KMS-11 (cell line): ENCODE results near the gene SGCD.

Experiments
- H2AFZ ChIP-seq: fragments of 200-600 bp; sonication (generic); 2 replicates; pipeline ENCODE4 v1.6.1; 2016; ENCODE audit warnings: antibody characterized with exemption, mixed run types, low read depth
- H3K27ac ChIP-seq: fragments of 200-600 bp; sonication (generic); 2 replicates; pipeline ENCODE4 v1.6.1; 2016; ENCODE audit warnings: mild to moderate bottlenecking, mixed run types
- H3K27me3 ChIP-seq: fragments of 200-600 bp; sonication (generic); 2 replicates; pipeline ENCODE4 v1.6.1; 2017; ENCODE audit warnings: mild to moderate bottlenecking, low read depth, mixed run types, moderate library complexity; ENCODE audit not compliant: insufficient read depth
- H3K36me3 ChIP-seq: fragments of 200-600 bp; sonication (generic); 2 replicates; pipeline ENCODE4 v1.6.1; 2017; ENCODE audit warnings: mild to moderate bottlenecking, mixed run types; ENCODE audit not compliant: insufficient read depth
- H3K4me1 ChIP-seq: fragments of 200-600 bp; sonication (generic); 2 replicates; pipeline ENCODE4 v1.6.1; 2016; ENCODE audit warnings: mild to moderate bottlenecking, low read depth, mixed run types; ENCODE audit not compliant: poor library complexity, severe bottlenecking
- H3K4me2 ChIP-seq: fragments of 200-600 bp; sonication (generic); 2 replicates; pipeline ENCODE4 v1.7.0; 2016; ENCODE audit warnings: mild to moderate bottlenecking, mixed run types
- H3K4me3 ChIP-seq: fragments of 200-600 bp; sonication (generic); IDR thresholded peaks from 2 replicates; pipeline ENCODE4 v1.6.1; 2017; ENCODE audit warnings: low read depth, low read length, mixed read lengths; ENCODE audit not compliant: insufficient read depth
- H3K79me2 ChIP-seq: fragments of 200-600 bp; sonication (generic); 2 replicates; pipeline ENCODE4 v1.6.1; 2016; ENCODE audit warnings: low read depth, mixed run types; ENCODE audit not compliant: insufficient read depth
- H3K9ac ChIP-seq: fragments of 200-600 bp; sonication (generic); 2 replicates; pipeline ENCODE4 v1.6.1; 2016; ENCODE audit warnings: mild to moderate bottlenecking, mixed run types
- H4K20me1 ChIP-seq: fragments of 200-600 bp; sonication (generic); 2 replicates; pipeline ENCODE4 v1.6.1; 2016; ENCODE audit warnings: mild to moderate bottlenecking, mixed run types; ENCODE audit not compliant: insufficient read depth
- TF ChIP-seq, protein P1 (sequence below): fragments of 200-600 bp; sonication (generic); conservative IDR thresholded peaks from 2 replicates; pipeline ENCODE4 v1.6.1; 2017; ENCODE audit warnings: low read depth, mild to moderate bottlenecking, antibody characterized with exemption, low read length, moderate library complexity, mixed read lengths

Gene SGCD

GRCh38 chr5:156474251-156474650, 147.3 kb downstream of the SGCD start:
- H3K4me3 ChIP-seq = no peak overlapping the region
- no peak overlapping the region for H2AFZ ChIP-seq
- no peaks in the 10 kb centered on the region for H3K36me3 ChIP-seq
- no peaks in the 10 kb centered on the region for H4K20me1 ChIP-seq
- no peak overlapping the region for H3K4me2 ChIP-seq
- no peaks in the 10 kb centered on the region for H3K27me3 ChIP-seq
- H3K79me2 ChIP-seq = no peaks in the 10 kb centered on the region
- no peaks in the 10 kb centered on the region for H3K4me1 ChIP-seq
- TF ChIP-seq, protein P1, sequence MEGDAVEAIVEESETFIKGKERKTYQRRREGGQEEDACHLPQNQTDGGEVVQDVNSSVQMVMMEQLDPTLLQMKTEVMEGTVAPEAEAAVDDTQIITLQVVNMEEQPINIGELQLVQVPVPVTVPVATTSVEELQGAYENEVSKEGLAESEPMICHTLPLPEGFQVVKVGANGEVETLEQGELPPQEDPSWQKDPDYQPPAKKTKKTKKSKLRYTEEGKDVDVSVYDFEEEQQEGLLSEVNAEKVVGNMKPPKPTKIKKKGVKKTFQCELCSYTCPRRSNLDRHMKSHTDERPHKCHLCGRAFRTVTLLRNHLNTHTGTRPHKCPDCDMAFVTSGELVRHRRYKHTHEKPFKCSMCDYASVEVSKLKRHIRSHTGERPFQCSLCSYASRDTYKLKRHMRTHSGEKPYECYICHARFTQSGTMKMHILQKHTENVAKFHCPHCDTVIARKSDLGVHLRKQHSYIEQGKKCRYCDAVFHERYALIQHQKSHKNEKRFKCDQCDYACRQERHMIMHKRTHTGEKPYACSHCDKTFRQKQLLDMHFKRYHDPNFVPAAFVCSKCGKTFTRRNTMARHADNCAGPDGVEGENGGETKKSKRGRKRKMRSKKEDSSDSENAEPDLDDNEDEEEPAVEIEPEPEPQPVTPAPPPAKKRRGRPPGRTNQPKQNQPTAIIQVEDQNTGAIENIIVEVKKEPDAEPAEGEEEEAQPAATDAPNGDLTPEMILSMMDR = no peak
- H3K27ac ChIP-seq = no peak overlapping the region
- no peak overlapping the region for H3K9ac ChIP-seq

DNA sequence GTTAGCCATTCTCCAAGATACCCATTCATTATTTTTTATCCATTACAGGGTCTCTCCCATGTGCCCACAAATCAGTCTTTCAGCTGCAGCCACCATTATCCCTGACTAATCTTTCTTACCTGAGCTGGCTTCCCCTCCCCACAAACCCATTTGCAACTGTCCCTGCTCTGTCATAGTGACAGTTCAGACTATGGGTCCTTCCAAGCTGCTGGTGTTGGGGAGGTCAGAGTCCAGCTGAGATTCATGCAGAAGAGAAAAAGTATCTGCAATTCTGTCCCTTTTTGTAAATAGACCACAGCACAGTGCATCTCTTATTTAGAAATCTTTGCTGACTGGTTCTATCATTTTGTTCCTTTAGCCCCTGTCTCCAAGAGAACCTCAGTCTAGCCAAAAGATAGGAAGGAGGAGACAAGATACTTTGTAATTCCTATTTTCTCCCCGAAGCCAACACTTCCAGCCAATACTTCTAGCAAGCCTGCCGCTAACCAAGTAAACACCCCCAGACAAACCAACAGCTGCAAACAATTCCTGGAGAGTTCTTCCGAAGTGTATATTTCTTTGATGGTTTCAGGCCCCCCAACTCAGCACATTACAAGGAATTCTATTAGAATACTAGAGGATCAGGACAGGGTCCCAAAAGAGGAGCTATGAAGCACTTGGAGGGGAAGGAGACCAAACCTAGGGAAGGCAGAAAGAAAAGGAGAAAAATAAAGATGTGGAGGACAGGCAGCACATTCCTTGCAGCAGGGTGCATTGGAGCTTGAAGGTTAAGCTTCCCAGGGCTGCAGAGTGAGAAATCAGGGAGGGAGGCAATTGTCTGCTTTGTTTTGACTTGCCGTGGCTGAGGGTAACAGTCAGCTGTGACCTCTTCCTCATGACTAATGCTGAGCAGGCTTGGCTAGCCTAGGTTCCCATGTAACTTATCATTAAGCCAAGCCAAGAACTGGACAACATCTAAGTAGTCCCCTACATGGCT, 148.5 kb downstream of the SGCD start:
- TF ChIP-seq, protein P1 = no peak
- Histone ChIP-seq H3K4me1 (peaks cover 7% of the 10 kb centered on the region), H3K27me3 (no peaks in the 10 kb centered on the region)

GRCh38 chr5:156476158-156476551, 149.2 kb downstream of the SGCD start:
- Histone ChIP-seq H3K36me3 (no peaks in the 10 kb centered on the region), H3K4me2 (no peak overlapping the region), H3K27me3 (no peaks in the 10 kb centered on the region), H3K27ac (no peak overlapping the region), H4K20me1 (no peaks in the 10 kb centered on the region), H3K9ac (no peak overlapping the region), H3K4me3 (no peak overlapping the region), H3K4me1 (peaks cover 7% of the 10 kb centered on the region), H2AFZ (no peak overlapping the region), H3K79me2 (no peaks in the 10 kb centered on the region)
- TF ChIP-seq, protein P1 = no peak

More for the DNA sequence above, 148.5 kb downstream of the SGCD start:
- no peak overlapping the region for H3K27ac ChIP-seq
- no peaks in the 10 kb centered on the region for H3K79me2 ChIP-seq
- no peak overlapping the region for H2AFZ ChIP-seq
- H3K4me2 ChIP-seq = no peak overlapping the region
- no peaks in the 10 kb centered on the region for H4K20me1 ChIP-seq
- H3K4me3 ChIP-seq = no peak overlapping the region
- no peak overlapping the region for H3K9ac ChIP-seq
- no peaks in the 10 kb centered on the region for H3K36me3 ChIP-seq

DNA sequence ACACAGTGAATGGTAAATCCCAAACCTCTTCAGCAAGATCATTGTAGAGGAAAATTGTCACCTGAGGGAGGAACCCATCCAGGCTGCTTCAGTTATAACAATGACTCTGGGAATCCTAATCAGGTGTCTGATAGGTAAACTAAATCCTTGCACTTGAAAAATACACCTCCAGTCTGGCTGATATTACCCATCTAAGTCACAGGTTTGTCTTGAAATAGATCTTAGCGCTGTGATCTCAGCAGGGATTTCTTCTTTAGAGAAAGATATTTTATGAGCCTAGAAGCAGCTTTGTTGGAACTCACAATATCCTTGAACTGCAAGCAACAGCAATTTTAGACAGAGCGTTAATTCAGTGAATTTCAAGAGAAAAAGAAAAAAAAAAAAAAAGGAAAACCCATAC, 149.7 kb downstream of the SGCD start:
- H3K4me2 ChIP-seq = no peak overlapping the region
- H3K4me1 ChIP-seq = peaks cover 7% of the 10 kb centered on the region
- no peak overlapping the region for H3K27ac ChIP-seq
- H4K20me1 ChIP-seq = no peaks in the 10 kb centered on the region
- H3K79me2 ChIP-seq = no peaks in the 10 kb centered on the region
- H3K36me3 ChIP-seq = no peaks in the 10 kb centered on the region
- no peaks in the 10 kb centered on the region for H3K27me3 ChIP-seq
- TF ChIP-seq, protein P1 = no peak
- no peak overlapping the region for H3K4me3 ChIP-seq
- H2AFZ ChIP-seq = no peak overlapping the region
- no peak overlapping the region for H3K9ac ChIP-seq
